HG03378 (cell line): ENCODE measurements around the gene LHX8.
"Not testable (repeated sequence)": the region's sequence is repeated elsewhere in the genome, so short reads cannot be mapped to it uniquely, and the experiment has no call there.

Experiments used
- ATAC-seq: cut with Tn5 transposase; IDR thresholded peaks from one replicate; pipeline ENCODE4 v1.9.1; 2021; ENCODE audit warnings: mild to moderate bottlenecking, moderate library complexity; ENCODE audit not compliant: unreplicated experiment

The LHX8 gene

DNA sequence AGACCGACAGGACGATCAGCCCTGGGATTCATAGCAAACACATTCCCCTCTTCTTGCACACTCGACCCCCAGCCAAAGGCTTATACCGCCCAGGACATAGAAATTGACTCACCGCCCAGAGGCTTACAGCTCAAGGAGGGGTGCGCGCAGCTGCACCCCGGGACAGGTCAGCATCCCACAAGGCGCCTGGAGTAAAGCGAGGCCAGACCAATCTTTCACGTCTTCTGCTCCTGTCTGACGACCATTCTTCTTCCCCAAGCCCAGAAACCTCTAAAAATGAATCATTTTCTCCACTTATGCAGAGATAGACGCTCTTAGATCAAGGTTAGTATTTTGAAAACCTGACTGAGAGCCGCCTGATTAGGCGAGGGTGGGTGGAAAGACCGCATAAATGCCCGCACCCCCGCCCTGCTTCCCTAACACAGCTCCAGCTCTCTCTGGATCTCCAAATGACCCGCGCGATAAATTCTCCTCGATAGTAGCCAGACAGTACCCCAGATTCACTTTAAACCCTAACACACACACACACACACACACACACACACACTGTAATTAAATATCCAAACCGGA lies 1.9 kb upstream of the LHX8 start:
- no peak for ATAC-seq

DNA sequence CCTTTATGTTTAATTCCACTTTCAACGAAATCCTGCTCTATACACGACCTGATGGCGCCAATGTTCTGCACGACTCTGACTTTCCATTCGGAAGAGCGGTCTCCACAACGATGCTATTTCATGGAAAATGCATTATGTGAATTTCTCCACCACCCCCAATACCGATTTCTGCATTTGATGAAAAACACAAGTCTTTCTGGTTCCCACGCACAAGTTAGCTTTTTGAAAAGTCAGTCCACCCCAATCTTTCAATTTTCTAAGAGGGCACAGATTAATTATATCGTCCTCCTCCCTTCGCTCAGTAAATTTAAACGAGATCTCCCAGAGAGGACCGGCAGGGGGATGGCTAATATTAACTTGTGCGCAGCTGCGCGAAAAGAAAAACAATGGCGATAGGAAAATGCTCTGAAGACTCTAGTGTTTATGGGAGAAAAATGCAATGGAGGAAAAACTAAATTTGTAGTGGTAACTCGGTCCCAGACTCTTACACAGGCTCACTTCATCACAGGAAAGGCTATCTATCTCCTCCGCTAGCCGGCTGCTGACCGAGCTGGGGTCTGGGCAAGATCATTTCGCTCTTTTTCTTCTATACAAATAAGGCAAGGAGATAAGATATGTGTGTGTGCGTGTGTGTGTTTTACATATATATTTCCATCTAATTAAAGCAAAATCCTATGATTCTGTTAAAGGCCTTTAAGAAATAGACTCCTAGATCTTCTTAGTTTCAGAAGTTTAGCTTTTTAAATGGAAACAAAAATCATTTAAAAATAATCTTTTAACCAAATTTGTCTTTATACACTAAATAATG lies 1.2 kb upstream of the LHX8 start:
- ATAC-seq, result no peak

DNA sequence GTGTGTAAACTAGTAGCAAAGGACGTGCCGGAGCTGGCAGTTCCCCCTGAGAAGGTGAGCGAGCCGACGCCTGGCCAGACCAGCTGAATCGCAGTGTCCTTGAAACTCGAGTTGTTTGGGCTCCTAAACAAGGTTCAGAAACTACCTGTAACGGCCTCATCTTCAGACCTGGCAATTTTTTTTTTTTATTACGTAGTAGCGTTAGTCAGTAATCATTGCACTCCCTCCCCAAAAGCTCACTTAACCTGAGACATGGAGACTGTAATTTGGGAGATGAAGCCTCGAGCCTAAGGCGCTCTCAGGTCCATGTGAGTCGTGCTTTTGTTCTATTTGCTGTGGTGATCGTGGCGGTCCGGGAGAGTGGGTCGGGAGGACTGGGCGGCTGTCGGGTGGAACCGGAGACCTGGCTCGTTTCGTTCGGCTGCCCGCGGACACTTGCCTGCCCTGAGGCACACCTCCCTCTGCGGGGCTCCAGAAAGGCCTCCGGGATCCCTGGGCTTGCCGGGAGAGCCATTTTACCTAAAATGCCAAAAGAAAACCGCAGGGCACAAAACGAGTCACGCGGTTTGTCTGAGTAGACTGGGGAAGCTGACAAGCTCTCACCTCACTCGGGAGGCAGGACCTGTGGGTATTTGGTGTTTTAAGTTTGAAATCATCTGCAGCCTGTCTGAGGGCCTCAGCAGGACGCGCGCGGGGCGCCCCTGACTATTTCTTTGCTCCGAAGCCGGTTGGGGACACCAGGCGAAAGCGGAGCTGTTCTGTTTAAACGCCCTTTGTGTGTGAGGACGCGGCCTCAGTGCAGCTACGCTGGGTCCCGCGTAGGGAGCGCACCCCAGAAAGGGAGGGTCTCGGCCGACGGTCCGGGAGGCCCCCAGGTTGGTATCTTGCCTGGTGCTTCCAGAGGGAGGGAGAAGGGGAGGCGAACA lies 722 bp downstream of the LHX8 start:
- ATAC-seq, result no peak

DNA sequence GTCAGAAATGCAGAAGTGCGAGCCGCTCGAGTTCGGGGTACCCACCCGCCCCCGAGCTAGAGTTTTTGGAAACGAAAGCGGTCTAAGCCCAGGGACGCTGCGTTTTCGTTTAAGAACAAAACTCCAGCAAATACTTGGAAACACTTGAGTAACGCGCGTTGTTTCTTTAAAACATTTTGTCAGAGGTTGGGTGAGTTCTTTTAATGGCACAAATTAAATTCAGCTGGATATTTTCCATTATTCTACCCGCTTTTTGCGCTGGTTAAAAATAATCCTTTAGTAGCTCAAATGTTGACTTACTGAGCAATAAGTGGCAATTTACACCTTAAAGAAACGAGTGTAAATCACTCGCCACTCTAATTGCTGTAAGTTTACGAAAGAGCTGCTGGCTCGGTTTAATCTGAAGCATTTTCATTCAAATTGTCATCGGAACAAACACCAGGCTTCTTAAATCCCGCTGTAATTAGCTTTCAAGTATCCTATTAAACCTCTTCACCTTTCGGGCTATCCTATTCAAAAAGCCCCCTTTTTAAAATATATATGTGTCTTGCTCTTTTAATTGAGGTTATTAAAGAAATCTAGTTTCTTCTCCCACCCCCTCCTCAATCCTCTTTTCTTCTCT lies 1.5 kb downstream of the LHX8 start:
- ATAC-seq, result no peak

DNA sequence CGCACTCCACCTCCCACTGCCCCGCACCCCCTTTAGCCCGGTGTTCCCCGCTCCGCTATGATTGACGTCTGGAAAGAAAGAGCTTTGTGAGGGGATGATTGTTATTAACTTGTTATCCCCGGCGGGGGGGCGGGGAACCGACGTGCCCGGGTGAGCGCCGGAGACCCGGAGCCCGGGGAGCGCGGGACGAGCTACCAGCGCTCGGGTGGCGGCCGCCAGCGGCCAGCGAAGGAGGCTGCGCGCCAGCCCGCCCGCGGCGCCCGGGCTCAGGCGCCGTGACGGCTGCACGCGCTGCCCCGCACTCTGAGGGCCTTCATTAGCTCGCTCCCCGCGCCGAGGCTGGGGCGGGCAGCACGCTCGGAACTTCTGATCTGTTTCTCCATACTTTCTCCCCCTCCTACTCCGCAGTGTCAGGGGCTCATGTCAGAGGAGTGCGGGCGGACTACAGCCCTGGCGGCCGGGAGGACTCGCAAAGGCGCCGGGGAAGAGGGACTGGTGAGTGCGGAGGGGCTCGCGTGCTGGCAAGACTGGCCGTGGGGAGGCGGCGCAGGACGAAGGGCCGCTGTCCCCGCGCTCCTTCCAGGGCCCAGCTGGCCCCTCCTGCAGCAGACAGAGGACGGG lies 2.1 kb downstream of the LHX8 start:
- no peak for ATAC-seq

DNA sequence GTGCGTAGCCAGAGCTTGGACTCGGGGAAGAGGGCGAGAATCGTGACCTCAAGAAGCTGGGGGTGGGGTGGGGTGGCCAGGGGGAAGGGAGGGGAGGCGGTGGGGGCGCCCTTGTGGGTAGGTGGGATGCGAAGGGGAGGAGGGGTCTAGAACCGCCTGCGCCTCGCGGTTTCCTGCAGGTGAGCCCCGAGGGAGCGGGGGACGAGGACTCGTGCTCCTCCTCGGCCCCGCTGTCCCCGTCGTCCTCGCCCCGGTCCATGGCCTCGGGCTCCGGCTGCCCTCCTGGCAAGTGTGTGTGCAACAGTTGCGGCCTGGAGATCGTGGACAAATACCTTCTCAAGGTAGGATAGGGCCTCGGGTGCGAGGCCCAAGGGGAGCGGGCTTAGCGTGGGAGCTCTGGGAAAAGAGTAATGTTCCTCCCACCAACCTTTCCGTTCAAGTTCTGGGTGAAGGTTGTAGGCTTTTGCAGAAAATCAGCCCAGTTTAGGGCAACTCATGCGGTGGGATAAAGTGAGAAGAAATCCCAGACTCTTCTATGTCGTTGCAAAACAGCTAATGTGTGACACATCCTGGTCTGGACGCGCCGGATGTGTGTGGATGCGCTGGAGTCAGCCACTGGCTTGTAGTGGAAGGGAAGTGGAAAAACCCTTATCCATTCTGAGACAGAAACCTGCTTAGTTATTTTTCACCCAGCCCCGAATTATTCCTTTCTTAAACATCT lies 2.9 kb downstream of the LHX8 start:
- ATAC-seq, result no peak

DNA sequence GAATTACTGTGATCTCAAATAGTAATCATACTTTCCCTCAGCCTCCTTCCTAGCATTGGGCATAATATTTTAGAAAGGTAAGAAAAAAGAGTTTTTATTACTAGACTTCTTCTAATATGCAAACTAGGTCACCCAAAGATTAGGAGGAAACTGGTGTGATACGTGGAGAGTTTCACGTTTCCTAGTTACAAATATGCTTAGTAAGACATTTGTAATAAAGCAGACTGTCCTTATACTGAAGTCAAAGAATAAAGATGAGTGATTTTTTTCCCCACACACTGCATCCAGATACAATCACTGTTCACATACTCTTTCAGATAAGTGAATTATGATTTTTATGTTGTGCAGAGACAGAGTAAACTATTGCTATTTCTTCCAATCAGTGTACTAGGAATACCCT lies 17.9 kb downstream of the LHX8 start:
- ATAC-seq, result no peak

DNA sequence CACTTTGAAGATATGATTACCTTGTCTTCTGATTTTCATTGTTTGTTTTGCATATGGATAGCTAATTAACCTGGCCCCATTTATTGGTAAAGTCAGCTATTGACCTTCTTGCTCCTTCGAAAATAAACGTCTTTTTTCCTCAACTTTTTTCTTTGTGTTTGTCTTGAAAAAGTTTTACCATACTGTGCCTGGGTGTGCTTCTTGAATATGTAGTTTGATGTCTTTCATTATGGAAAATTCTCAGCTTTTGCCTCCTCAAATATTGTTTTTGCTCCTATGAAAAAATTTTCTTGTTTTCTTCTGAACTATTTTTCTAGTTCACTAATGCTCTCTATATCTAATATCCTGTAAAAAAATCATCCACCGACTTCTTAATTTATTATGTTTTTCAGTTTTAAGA lies 25.0 kb downstream of the LHX8 start:
- no peak for ATAC-seq

DNA sequence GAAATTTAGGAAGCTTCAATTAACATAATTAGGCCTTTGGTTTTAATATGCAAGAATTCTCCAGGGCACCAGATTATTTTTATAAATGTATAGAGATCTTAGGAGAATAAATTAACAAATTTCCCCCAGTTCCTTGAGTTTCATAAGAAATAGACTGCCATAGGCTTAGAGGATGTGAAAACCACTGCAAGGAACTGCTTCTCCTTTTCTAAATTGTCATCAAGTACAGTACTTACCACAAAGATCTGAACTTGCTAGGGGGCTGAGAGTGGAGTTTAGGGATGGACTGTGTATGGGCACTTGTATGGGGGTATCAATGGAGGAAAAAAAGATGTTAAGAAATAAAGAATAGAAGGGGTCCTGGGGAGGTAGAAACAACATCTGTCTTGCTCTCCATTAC lies 31.1 kb downstream of the LHX8 start:
- ATAC-seq, result no peak

DNA sequence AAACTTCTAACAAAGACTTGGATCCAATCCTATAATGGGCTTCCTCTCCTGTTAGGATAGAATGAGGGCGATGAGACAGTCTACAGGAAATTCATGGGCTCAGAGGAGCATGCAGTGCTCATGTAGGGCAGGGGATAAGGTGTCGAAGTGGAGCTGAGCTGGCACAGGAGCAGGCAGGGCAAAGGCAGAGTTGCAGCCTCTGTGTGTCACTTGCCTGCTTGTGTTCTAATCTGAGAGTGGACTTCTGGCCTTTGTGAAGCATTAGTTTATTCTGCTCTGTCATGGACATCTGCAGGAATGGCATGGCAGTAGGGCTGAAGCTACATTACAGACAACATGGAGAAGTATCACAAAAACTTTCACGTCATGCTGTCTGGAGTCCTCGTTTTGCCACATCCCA lies 32.6 kb downstream of the LHX8 start:
- no peak for ATAC-seq

DNA sequence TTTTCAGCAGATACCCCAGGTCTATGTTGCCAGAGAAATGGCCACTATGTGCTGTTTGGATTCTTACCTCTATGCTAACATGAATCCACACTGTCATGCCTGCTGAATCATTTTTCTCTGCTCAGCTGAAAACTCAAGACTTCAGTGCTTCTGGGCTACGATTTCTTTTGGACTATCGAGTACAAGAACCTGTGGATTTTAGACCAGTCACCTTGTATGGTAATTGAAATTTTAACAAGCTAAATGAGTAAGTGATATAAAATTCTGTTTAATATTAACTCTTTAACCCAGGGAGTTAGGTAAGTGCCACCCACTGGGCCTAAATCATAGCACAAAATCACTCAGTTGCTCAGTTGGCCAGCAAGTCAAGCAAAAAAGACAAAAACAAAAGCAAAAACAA lies 35.8 kb downstream of the LHX8 start:
- ATAC-seq, result no peak

DNA sequence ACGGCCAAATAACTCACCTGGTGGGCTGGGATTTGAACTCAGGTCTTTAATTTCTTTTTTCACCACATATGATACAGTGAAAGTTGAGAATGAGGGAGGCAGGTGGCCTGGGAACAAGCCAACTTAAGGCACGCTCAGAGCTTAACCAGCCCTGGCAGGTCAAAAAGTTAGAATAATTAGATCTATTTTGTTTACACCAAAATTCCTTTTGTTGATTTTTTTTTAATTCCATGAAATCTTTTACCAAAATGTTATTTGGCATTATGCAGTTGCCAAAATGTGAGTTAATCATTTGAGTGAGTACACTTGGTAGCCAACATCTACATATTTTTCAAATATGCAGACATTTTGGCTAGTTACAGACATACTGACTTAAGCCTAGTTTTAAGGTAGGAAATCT lies 36.8 kb downstream of the LHX8 start:
- ATAC-seq, result no peak

DNA sequence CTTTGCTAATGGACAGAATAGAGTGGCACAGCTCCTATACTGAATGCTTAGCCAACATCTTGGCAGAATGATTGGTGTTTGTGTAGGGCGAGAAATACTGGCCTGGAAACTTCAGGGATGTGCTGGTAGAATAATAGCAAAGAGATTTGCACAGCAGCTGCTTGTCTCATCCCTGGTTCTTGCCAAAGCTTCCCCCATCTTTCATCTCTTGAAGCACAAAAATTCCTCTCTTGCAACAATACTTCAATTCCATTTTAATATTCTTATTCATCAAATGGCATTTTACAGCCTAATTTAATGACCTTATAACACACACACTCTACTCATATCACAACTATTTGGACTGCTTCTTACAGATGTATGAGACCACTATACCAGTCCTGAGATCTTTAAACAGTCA lies 37.7 kb downstream of the LHX8 start:
- ATAC-seq, result no peak

DNA sequence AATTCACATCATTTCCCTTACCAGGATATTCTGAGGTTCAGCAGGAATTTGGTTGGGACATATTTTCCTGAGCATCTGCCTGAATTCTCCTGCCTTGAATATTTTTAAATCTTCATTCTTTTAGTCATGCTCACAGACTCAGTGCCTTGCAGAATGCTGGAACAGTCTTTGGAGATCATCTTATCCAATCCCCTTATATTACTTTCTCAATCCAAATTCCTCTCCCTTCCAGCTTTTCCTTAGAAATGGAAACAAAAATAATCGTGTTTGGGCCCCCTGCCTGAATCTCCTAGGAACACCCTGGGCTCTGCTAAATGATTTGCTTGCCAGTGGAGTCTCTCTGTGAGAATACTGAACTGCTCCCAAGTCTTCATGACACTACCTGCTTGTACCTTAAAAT lies 38.4 kb downstream of the LHX8 start:
- no peak for ATAC-seq

DNA sequence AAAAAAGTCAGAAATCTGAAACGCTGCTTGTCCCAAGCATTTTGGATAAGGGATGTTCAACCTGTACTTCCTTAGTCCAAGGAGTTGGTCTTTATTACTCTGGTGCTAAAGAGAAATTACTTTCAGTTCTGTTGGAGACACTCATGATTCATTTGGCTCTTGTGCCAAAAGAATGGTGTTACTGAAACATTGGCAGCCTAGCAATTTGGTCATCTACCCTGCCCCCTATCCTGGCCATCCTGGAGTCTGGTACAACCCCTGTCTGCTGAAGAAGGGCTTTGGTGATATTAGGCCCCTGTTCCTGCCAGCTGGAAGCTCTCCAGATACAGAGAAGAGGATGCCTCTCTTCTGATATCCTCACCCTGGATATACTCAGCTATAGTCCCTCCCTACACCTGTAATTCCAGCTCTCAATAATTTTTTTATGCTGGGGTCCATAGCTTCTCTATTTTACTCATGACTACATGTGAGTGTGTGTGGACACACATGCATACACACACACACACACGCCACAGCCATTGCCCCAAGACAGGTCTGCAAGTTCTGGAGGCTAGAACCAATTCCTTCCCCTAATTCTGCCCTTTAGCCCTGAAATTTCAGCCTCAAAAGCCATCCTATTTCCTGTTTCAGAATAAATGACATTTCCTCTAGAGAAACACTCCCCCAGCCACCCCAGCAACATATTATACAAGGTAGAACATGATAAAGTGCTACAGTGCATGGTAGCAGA lies 40.0 kb downstream of the LHX8 start:
- no peak for ATAC-seq

DNA sequence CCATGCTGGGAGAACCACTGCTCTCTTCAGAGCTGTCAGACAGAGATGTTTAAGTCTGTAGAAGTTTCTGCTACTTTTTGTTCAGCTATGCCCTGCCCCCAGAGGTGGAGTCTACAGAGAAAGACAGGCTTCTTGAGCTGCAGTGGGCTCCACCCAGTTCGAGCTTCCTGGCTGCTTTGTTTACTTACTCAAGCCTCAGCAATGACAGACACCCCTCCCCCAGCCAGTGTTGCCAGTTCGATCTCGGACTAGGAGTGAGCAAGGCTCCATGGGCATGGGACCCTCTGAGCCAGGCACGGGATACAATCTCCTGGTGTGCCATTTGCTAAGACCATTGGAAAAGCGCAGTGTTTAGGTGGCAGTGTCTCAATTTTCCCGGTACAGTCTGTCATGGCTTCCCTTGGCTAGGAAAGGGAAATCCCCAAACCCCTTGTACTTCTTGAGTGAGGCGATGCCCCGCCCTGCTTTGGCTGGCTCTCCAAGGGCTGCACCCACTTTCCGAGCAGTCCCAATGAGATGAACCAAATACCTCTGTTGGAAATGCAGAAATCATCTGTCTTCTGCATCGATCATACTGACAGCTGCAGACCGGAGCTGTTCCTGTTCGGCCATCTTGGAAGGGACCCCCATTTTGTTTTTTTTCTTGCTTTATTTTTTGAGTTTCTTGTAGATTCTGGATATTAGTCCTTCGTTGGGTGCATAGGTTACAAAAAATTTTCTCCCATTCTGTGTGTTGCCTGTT lies 47.2 kb downstream of the LHX8 start:
- not testable (repeated sequence) for ATAC-seq

DNA sequence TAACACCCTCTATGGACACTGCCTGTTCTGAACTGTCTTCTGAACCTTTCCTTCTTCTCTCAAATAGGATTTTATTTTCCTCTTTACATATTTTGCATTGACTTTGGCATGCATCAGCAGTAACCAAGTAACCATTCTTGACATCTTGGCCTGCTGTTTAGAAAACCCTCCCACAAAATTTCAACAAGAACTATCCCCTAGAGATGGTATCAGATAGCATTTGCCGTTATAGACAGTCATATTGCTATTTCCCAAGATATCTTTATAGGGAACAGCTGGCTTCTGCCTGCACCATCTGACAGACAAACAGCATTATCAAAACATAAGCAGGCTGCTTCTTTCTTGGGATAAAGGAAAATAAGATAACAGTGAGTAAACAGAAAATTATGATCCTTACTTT lies 54.7 kb downstream of the LHX8 start:
- ATAC-seq, result no peak

DNA sequence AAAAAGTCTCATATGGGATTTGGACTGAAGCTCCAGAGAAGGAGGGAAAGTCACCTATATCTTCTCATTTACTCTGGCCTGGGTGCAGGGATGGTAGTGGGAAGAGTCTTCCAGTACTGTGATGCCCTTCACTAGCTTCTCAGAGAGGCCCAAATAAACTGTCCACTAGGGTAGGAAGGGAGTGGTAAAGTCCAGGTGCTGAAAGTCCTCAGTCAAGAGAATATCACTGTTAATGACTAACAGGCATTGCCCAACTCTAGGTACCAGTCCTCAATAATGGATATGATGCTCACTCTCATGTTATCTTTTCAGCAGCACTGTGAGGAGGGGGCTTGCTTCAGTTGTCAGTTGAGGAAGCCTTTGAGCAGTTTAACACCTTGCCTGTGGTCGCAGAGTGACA lies 64.0 kb downstream of the LHX8 start:
- no peak for ATAC-seq

DNA sequence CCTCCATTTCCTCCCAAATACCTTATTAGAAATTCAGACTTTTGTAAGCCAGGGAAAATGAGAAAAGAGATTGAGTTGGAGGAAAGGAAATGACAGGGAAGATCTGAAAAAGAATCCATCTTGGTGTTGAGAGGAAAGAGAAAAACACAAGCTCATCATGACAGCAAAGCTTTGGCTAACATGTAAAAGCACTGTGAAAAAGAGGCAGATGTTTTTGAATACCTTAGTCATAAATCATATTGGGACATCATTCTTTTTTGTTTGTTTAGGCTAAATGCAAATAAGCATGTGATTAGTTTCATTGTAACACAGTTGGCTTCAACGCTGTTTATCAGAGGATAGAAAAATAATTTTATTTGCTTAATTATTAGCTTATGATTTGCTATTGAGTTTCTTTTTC lies 64.6 kb downstream of the LHX8 start:
- no peak for ATAC-seq
